ENCODE measurements around the gene DTNBP1.

- TF ChIP-seq CTCF (conservative IDR thresholded peaks at IDR 0.05 in 1 of 2, IDR thresholded peaks at IDR 0.05 in 1 of 2; ENCODE audit: low read depth in 1 of 2, low read length in 2 of 2), result no peak
- TF ChIP-seq EZH2 (IDR thresholded peaks at IDR 0.05; ENCODE audit: low read length, missing control alignments), result no peak
Measured at GRCh38 chr6:15489261-15489962, 173.4 kb downstream of the DTNBP1 start.
